IPS DF 4.7 (cell line): Measurements from ENCODE around the gene PTPRN2.
"Not testable (repeated sequence)": the region's sequence is repeated elsewhere in the genome, so short reads cannot be mapped to it uniquely, and the experiment has no call there.

Experiments
- DNase-seq: peaks from one replicate; pipeline ENCODE4 v3.0.0-alpha.2; 2013; ENCODE audit warnings: low spot score; ENCODE audit errors: extremely low read depth

Gene PTPRN2

GRCh38 chr7:158388072-158388471 is 199.6 kb downstream of the PTPRN2 start:
- no peak for DNase-seq

GRCh38 chr7:158387546-158387891 is 200.1 kb downstream of the PTPRN2 start:
- DNase-seq: no peak

- DNase-seq: no peak
Observed at GRCh38 chr7:158386866-158387545, 200.6 kb downstream of the PTPRN2 start.

DNA sequence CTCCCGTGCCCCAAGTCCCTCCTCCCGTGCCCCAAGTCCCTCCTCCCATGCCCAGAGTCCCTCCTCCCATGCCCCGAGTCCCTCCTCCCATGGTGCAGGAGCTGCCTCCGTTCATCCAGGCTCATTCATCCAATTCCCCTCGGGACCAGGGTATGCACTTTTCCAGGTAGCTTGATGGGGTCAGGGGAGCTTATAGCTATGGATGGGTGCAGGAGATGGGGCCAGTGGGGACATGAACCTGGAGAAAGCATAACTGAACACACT is 201.3 kb downstream of the PTPRN2 start:
- no peak for DNase-seq

- not testable (repeated sequence) for DNase-seq
Observed at GRCh38 chr7:158385496-158386354, 201.9 kb downstream of the PTPRN2 start.

DNA sequence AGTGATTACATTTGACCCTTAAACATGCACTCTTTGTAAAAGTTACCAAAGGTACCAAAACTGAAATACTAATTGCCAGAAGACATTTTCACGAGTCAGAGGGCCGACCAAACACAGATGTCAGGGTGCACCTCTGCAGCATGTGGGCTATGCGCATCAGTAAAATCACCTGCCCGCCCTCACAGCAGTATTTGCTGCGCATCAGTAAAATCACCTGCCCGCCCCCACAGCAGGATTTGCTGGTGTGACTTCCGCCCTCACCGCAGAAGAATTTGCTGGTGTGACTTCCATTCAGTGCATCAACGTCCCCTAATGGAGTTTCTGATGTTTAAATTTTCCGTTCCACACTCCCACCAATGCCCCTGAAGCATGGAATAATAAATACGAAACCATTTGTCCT is 202.9 kb downstream of the PTPRN2 start:
- DNase-seq: no peak

- no peak for DNase-seq
Observed at GRCh38 chr7:158383665-158384064, 204.0 kb downstream of the PTPRN2 start.

DNA sequence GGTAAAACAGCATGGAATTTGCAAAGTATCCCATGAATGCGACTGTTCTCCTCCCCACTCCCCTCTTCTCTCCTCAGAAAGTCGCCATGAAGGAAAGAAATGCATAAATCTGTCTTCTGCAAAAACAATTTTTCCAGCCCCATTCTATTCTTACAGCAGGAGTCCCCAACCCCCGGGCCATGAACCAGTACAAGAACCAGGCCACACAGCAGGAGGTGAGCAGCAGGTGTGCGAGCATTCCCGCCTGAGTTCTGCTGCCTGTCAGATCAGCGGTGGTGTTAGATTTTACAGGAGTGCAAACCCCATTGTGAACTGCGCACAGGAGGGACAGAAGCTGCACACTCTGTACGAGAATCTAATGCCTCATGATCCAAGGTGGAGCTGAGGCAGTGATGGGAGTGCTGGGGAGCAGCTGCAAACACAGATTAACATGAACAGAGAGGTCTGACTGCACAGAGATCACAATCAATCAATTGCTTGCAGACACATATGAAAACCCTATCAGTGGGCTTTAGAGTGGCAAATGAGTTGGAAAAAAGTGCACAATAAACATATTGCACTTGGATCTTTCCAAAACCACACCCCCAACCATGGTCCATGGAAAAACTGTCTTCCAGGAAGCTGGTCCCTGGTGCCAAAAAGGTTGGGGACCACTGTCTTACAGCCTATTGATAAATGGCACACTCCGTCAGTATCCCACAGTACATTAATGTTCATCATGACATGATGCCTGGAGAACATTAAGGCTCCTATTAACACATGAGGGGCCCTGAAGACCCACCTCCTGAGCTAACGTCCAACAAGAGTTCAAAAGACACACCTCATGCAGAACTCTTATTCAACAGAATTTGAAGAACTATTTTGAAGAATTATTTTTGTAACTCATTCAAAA is 205.0 kb downstream of the PTPRN2 start:
- no peak for DNase-seq

- DNase-seq: no peak
Observed at GRCh38 chr7:158381956-158382355, 205.7 kb downstream of the PTPRN2 start.

- no peak for DNase-seq
Observed at GRCh38 chr7:158378978-158379377, 208.6 kb downstream of the PTPRN2 start.

GRCh38 chr7:158377800-158378623 is 209.6 kb downstream of the PTPRN2 start:
- DNase-seq: no peak

- not testable (repeated sequence) for DNase-seq
Observed at GRCh38 chr7:158376839-158377186, 210.8 kb downstream of the PTPRN2 start.

GRCh38 chr7:158376146-158376838 is 211.3 kb downstream of the PTPRN2 start:
- not testable (repeated sequence) for DNase-seq

- DNase-seq: no peak
Observed at GRCh38 chr7:158375034-158375433, 212.6 kb downstream of the PTPRN2 start.

- no peak for DNase-seq
Observed at GRCh38 chr7:158374586-158374985, 213.0 kb downstream of the PTPRN2 start.

DNA sequence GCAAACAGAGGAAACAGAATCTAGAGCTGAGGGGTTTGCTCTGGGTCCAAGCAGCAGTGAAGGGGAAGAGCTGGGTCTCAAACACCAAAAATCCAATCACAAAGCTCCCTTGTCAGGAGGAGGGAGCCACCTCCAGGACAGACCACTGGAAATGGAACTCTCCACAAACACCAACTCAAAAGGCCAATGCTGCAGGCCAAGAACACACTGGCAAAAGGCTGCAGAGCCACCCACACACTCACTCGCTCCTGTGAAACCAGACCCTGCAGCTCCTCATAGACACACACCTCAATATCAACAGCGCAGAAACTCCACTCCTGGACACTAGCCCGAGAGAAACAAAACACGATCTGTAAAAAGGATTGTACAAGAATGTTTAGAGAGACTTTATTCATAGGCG is 213.5 kb downstream of the PTPRN2 start:
- no peak for DNase-seq

GRCh38 chr7:158373476-158374133 is 214.0 kb downstream of the PTPRN2 start:
- no peak for DNase-seq

DNA sequence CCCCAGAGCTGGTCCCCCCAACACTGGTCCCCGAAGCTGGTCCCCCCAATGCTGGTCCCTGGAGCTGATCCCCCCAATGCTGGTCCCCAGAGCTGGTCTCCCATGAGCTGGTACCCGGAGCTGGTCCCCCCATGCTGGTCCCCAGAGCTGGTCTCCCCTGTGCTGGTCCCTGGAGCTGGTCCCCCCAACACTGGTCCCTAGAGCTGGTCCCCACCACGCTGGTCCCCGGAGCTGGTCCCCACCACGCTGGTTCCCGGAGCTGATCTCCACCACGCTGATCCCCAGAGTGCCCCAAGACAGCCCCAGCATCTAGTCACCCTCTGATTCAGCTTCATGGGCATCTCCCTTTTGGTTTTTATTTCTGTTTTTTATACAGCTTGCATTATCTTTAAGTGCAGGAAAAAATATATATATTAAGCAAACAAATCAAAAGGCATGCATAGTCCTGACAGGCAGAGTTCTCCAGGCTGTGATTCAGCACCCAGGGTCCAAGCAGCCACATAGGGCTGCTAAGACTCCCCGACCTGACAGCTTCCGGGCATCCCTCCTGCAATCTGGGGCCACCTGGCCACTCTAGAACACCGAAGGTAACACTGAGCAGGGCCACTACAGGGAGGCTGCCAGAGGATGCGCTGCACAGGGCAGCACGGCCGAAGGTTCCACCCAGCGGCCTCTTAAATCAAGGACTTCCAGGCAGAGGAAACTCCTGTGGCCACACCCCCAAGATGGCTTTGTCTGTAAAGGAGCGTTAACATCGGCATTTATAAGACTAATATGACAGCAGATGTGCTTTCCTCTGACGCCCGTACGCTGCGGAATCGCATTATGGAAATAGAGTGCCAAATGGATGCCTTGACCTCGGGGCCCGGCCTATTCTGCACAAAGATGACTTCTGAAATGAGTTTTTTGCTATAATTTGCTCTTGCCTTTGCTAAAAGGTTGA is 215.0 kb downstream of the PTPRN2 start:
- no peak for DNase-seq

DNA sequence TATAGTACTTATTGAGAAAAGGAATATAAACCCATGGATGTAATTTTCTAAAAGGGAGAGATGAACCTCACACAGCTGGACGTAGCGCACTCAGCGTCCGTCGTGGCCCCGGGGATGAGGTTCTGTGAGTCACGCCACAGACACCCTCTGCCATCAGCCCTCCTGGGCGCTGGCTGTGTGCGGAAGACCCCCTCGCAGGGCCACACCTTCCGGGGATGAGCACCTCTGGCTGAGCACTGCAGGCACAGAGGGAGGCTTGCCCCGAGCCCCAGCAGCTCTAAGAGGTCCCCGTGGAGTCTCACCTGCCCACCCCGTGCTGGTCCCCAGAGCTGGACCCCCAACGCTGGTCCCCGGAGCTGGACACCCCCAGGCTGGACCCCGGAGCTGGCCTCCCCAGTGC is 215.8 kb downstream of the PTPRN2 start:
- no peak for DNase-seq
